ENCODE measurements around the gene ANKRD27.

GRCh38 chr19:32719611-32720059, 44.7 kb upstream of the ANKRD27 start, which contains the start of gene TDRD12:
- no peak for TF ChIP-seq CTCF (IDR thresholded peaks at IDR 0.05)
- TF ChIP-seq POLR2A (IDR thresholded peaks at IDR 0.05), result no peak

Measured in lower leg skin (tissue), 3 donors.